ENCODE data around the gene PGM2.

DNA sequence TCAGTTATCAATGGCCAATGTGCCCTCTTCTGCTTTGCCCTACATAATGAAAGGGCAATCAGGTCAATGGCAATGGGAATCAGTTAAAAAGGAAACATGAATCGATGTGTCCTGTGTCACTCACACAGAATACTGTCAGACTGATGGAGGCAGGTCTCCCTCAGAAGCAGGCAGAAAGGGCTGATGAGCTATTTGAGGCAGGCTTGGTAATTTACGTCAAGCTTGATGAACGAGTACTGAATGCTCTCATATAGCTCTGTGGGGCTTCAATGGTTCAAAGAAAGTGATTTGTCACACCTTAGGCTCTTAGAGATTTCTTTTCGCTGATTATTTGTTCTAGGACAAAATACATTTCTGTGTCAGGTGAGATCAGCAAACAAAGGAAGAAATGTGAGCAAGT, 41.8 kb downstream of the PGM2 start:
- TF ChIP-seq, protein P1, sequence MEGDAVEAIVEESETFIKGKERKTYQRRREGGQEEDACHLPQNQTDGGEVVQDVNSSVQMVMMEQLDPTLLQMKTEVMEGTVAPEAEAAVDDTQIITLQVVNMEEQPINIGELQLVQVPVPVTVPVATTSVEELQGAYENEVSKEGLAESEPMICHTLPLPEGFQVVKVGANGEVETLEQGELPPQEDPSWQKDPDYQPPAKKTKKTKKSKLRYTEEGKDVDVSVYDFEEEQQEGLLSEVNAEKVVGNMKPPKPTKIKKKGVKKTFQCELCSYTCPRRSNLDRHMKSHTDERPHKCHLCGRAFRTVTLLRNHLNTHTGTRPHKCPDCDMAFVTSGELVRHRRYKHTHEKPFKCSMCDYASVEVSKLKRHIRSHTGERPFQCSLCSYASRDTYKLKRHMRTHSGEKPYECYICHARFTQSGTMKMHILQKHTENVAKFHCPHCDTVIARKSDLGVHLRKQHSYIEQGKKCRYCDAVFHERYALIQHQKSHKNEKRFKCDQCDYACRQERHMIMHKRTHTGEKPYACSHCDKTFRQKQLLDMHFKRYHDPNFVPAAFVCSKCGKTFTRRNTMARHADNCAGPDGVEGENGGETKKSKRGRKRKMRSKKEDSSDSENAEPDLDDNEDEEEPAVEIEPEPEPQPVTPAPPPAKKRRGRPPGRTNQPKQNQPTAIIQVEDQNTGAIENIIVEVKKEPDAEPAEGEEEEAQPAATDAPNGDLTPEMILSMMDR (IDR thresholded peaks at IDR 0.05; ENCODE audit: poor library complexity, severe bottlenecking) = no peak
- TF ChIP-seq RAD21 (conservative IDR thresholded peaks at IDR 0.05) (no peak), POLR2AphosphoS5 (IDR thresholded peaks at IDR 0.05) (no peak), EZH2 (IDR thresholded peaks at IDR 0.05; ENCODE audit: borderline replicate concordance, insufficient read depth, low read length, poor library complexity, severe bottlenecking) (no peak), SMC3 (conservative IDR thresholded peaks at IDR 0.05; ENCODE audit: poor library complexity) (no peak)
- TF ChIP-seq, protein P2, sequence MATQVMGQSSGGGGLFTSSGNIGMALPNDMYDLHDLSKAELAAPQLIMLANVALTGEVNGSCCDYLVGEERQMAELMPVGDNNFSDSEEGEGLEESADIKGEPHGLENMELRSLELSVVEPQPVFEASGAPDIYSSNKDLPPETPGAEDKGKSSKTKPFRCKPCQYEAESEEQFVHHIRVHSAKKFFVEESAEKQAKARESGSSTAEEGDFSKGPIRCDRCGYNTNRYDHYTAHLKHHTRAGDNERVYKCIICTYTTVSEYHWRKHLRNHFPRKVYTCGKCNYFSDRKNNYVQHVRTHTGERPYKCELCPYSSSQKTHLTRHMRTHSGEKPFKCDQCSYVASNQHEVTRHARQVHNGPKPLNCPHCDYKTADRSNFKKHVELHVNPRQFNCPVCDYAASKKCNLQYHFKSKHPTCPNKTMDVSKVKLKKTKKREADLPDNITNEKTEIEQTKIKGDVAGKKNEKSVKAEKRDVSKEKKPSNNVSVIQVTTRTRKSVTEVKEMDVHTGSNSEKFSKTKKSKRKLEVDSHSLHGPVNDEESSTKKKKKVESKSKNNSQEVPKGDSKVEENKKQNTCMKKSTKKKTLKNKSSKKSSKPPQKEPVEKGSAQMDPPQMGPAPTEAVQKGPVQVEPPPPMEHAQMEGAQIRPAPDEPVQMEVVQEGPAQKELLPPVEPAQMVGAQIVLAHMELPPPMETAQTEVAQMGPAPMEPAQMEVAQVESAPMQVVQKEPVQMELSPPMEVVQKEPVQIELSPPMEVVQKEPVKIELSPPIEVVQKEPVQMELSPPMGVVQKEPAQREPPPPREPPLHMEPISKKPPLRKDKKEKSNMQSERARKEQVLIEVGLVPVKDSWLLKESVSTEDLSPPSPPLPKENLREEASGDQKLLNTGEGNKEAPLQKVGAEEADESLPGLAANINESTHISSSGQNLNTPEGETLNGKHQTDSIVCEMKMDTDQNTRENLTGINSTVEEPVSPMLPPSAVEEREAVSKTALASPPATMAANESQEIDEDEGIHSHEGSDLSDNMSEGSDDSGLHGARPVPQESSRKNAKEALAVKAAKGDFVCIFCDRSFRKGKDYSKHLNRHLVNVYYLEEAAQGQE (IDR thresholded peaks at IDR 0.05; ENCODE audit: borderline replicate concordance) = no peak
